OCI-LY1 (cell line): ENCODE results near the gene FBXL17.

Experiments
- H2AFZ ChIP-seq: fragments of 200-600 bp; sonication (generic), shearing (Covaris generic); 2 replicates; pipeline ENCODE4 v1.6.0; 2014; ENCODE audit warnings: antibody characterized with exemption, mild to moderate bottlenecking, low read length
- H3F3A ChIP-seq: fragments of 200-600 bp; sonication (generic), shearing (Covaris generic); 2 replicates; pipeline ENCODE4 v1.6.0; 2014; ENCODE audit warnings: mild to moderate bottlenecking, antibody characterized with exemption, low read length, moderate library complexity; ENCODE audit not compliant: insufficient read depth
- H3K27ac ChIP-seq: fragments of 200-600 bp; sonication (generic); 2 replicates; pipeline ENCODE4 v1.5.1; 2014; ENCODE audit warnings: low read length, mixed run types, mild to moderate bottlenecking, low read depth; ENCODE audit not compliant: poor library complexity, severe bottlenecking
- H3K27me3 ChIP-seq: fragments of 200-600 bp; sonication (generic); 2 replicates; pipeline ENCODE4 v1.6.0; 2014; ENCODE audit warnings: antibody characterized with exemption, mild to moderate bottlenecking, low read length, moderate library complexity; ENCODE audit not compliant: insufficient read depth
- H3K36me3 ChIP-seq: fragments of 200-600 bp; sonication (generic); 2 replicates; pipeline ENCODE4 v1.6.1; 2014; ENCODE audit warnings: mild to moderate bottlenecking, antibody characterized with exemption, low read length, moderate library complexity, mixed read lengths; ENCODE audit not compliant: insufficient read depth
- H3K4me1 ChIP-seq: fragments of 200-600 bp; sonication (generic); 2 replicates; pipeline ENCODE4 v1.5.1; 2014; ENCODE audit warnings: mild to moderate bottlenecking, low read length, moderate library complexity; ENCODE audit not compliant: insufficient read depth, severe bottlenecking
- H3K4me2 ChIP-seq: fragments of 200-600 bp; sonication (generic), shearing (Covaris generic); 2 replicates; pipeline ENCODE4 v1.6.1; 2014; ENCODE audit warnings: low read length
- H3K4me3 ChIP-seq: fragments of 200-600 bp; sonication (generic); 2 replicates; pipeline ENCODE4 v1.5.1; 2014; ENCODE audit warnings: low read length, low read depth, mild to moderate bottlenecking, mixed read lengths; ENCODE audit not compliant: poor library complexity, severe bottlenecking
- H3K79me2 ChIP-seq: fragments of 200-600 bp; shearing (Covaris generic); 2 replicates; pipeline ENCODE4 v1.6.1; 2016; ENCODE audit warnings: mixed run types, low read length, mixed read lengths; ENCODE audit not compliant: insufficient read depth
- H3K9ac ChIP-seq: fragments of 200-600 bp; sonication (generic), shearing (Covaris generic); 2 replicates; pipeline ENCODE4 v1.6.1; 2014; ENCODE audit warnings: mild to moderate bottlenecking, low read length, mixed read lengths
- H3K9me2 ChIP-seq: fragments of 200-600 bp; sonication (generic), shearing (Covaris generic); 2 replicates; pipeline ENCODE4 v1.6.1; 2014; ENCODE audit warnings: low read depth, mild to moderate bottlenecking, low read length, mixed read lengths
- H3K9me3 ChIP-seq: fragments of 200-600 bp; shearing (Covaris generic); 2 replicates; pipeline ENCODE4 v1.6.1; 2014; ENCODE audit warnings: low read length, mixed read lengths
- H4K20me1 ChIP-seq: fragments of 200-600 bp; sonication (generic), shearing (Covaris generic); 2 replicates; pipeline ENCODE4 v1.6.0; 2016; ENCODE audit warnings: mild to moderate bottlenecking, low read length; ENCODE audit not compliant: insufficient read depth
- EZH2 ChIP-seq: fragments of 200-600 bp; sonication (generic), shearing (Covaris generic); IDR thresholded peaks from 2 replicates; pipeline ENCODE4 v1.8.0; 2017; ENCODE audit warnings: borderline replicate concordance, mixed run types, mild to moderate bottlenecking, antibody characterized with exemption, low read length, moderate library complexity, mixed read lengths
- TF ChIP-seq, protein P1 (sequence below): fragments of 200-600 bp; sonication (generic), shearing (Covaris generic); IDR thresholded peaks from 2 replicates; pipeline ENCODE4 v1.5.1; 2017; ENCODE audit warnings: mild to moderate bottlenecking, antibody characterized with exemption, low read length, moderate library complexity, mixed read lengths

Gene FBXL17

GRCh38 chr5:107952450-107952849 lies 429.4 kb downstream of the FBXL17 start:
- no peaks in the 10 kb centered on the region for H3F3A ChIP-seq
- TF ChIP-seq EZH2, result no peak
- TF ChIP-seq, protein P1, sequence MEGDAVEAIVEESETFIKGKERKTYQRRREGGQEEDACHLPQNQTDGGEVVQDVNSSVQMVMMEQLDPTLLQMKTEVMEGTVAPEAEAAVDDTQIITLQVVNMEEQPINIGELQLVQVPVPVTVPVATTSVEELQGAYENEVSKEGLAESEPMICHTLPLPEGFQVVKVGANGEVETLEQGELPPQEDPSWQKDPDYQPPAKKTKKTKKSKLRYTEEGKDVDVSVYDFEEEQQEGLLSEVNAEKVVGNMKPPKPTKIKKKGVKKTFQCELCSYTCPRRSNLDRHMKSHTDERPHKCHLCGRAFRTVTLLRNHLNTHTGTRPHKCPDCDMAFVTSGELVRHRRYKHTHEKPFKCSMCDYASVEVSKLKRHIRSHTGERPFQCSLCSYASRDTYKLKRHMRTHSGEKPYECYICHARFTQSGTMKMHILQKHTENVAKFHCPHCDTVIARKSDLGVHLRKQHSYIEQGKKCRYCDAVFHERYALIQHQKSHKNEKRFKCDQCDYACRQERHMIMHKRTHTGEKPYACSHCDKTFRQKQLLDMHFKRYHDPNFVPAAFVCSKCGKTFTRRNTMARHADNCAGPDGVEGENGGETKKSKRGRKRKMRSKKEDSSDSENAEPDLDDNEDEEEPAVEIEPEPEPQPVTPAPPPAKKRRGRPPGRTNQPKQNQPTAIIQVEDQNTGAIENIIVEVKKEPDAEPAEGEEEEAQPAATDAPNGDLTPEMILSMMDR, result no peak
- no peak overlapping the region for H3K9ac ChIP-seq
- H3K79me2 ChIP-seq, result no peaks in the 10 kb centered on the region
- no peaks in the 10 kb centered on the region for H3K9me3 ChIP-seq
- H3K27me3 ChIP-seq, result no peaks in the 10 kb centered on the region
- no peak overlapping the region for H2AFZ ChIP-seq
- H3K4me1 ChIP-seq, result no peaks in the 10 kb centered on the region
- H3K4me3 ChIP-seq, result no peak overlapping the region
- H3K4me2 ChIP-seq, result no peak overlapping the region
- H3K27ac ChIP-seq, result no peak overlapping the region
- H3K36me3 ChIP-seq, result no peaks in the 10 kb centered on the region
- no peaks in the 10 kb centered on the region for H3K9me2 ChIP-seq
- no peaks in the 10 kb centered on the region for H4K20me1 ChIP-seq

DNA sequence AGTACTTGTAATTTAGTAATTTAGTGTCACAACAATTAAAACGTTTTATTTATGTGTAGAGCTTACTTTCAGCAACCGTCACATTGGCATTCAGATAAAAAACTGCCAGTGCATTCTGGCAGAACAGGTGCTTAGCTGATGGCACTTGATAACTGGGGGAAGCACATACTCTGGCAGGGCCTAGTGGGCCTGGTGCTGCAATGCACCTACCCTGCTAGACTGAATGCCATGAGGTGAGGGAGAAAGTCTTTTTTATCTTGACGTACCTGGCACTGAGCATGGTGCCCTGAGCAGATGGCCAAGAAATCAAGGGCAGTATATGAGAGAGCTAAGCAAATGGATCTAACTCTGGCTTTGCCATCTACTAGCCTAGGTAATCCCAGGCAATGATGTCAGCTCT lies 430.6 kb downstream of the FBXL17 start:
- no peak overlapping the region for H2AFZ ChIP-seq
- no peaks in the 10 kb centered on the region for H3K9me2 ChIP-seq
- H3K36me3 ChIP-seq, result no peaks in the 10 kb centered on the region
- no peaks in the 10 kb centered on the region for H3K79me2 ChIP-seq
- no peak overlapping the region for H3K9ac ChIP-seq
- no peaks in the 10 kb centered on the region for H3K4me1 ChIP-seq
- no peaks in the 10 kb centered on the region for H4K20me1 ChIP-seq
- H3K4me2 ChIP-seq, result no peak overlapping the region
- H3K4me3 ChIP-seq, result no peak overlapping the region
- TF ChIP-seq EZH2, result no peak
- TF ChIP-seq, protein P1, result no peak
- H3F3A ChIP-seq, result no peaks in the 10 kb centered on the region
- no peak overlapping the region for H3K27ac ChIP-seq
- no peaks in the 10 kb centered on the region for H3K27me3 ChIP-seq
- no peaks in the 10 kb centered on the region for H3K9me3 ChIP-seq

- Histone ChIP-seq H3K9ac (no peak overlapping the region), H3K36me3 (no peaks in the 10 kb centered on the region), H3K4me3 (no peak overlapping the region), H3K27me3 (no peaks in the 10 kb centered on the region), H3K79me2 (no peaks in the 10 kb centered on the region), H3K9me3 (no peaks in the 10 kb centered on the region), H3K4me2 (no peak overlapping the region), H3K9me2 (no peaks in the 10 kb centered on the region), H4K20me1 (no peaks in the 10 kb centered on the region), H2AFZ (no peak overlapping the region), H3K4me1 (no peaks in the 10 kb centered on the region), H3K27ac (no peak overlapping the region), H3F3A (no peaks in the 10 kb centered on the region)
- TF ChIP-seq, protein P1, result no peak
- no peak for TF ChIP-seq EZH2
Measured at GRCh38 chr5:107950776-107951175, 431.1 kb downstream of the FBXL17 start.
